ENCODE measurements around the gene CHD9NB. TPM values are rescaled to one million over a fixed set of nuclear protein-coding genes. Genes with fewer than 3 reads are reported as not detected.
A peak's percentile ranks its signal among the peaks of the same experiment; 100 is the strongest.

CHD9NB gene
- total RNA-seq, 1 experiment from 2014 or later, result 0.64 TPM

DNA sequence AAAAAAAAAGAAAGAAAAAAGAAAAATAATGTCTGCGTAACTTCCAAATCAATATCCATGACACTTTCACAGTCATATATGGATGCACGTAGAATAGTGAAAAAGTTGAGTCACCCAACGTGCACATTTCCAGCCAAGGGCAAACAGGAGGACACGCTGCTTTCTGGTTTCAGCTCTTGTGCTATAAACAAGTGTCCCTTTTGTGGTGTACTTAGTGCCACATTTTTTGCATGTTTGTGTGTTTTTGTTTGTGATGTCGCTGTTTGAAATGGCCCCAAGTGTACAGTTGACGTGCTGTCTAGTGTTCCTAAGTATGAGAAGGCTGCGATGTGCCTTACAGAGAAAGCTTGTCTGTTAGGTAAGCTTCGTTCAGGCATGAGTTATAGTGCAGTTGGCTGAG, 5.0 kb upstream of the CHD9NB start:
- ChIA-PET POLR2A (no interaction called here), CTCF (no interaction called here)
- BruUV-seq (replicated peaks), result no TSS peak
- no peaks in the 10 kb centered on the region for H3K9me3 ChIP-seq (ENCODE audit: control insufficient read depth, insufficient read depth, low read depth, low read length)
- H3K27ac ChIP-seq (ENCODE audit: low read length), result no peak overlapping the region
- in situ Hi-C loops (cut with HindIII; ENCODE audit: low pct_unique_long_range_greater_than_20kb, low sequenced_read_pairs) (no loop called here), intact Hi-C loops (cut with micrococcal nuclease; ENCODE audit: unreplicated experiment) (loop anchor here (10.0 kb wide), 2 partner anchors 77 to 227 kb away; no protein-coding TSS in a partner anchor)
- TF ChIP-seq TCF7L2 (IDR thresholded peaks at IDR 0.05; ENCODE audit: low read depth, low read length), result no peak
- TF ChIP-seq REST (IDR thresholded peaks at IDR 0.05; ENCODE audit: insufficient read depth in 1 of 2, low read depth in 2 of 2, low read length in 1 of 2), result no peak
- TF ChIP-seq, protein P1, sequence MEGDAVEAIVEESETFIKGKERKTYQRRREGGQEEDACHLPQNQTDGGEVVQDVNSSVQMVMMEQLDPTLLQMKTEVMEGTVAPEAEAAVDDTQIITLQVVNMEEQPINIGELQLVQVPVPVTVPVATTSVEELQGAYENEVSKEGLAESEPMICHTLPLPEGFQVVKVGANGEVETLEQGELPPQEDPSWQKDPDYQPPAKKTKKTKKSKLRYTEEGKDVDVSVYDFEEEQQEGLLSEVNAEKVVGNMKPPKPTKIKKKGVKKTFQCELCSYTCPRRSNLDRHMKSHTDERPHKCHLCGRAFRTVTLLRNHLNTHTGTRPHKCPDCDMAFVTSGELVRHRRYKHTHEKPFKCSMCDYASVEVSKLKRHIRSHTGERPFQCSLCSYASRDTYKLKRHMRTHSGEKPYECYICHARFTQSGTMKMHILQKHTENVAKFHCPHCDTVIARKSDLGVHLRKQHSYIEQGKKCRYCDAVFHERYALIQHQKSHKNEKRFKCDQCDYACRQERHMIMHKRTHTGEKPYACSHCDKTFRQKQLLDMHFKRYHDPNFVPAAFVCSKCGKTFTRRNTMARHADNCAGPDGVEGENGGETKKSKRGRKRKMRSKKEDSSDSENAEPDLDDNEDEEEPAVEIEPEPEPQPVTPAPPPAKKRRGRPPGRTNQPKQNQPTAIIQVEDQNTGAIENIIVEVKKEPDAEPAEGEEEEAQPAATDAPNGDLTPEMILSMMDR (IDR thresholded peaks at IDR 0.05), result no peak
- TF ChIP-seq SIN3A (IDR thresholded peaks at IDR 0.05; ENCODE audit: borderline replicate concordance, insufficient read depth, low read depth, low read length), result no peak
- TF ChIP-seq POLR2AphosphoS5 (IDR thresholded peaks at IDR 0.05; ENCODE audit: low read depth, low read length), result no peak
- DNase-seq (ENCODE audit: low read depth, low spot score) (no peak), ATAC-seq (no peak)
- H3K27me3 ChIP-seq (ENCODE audit: control insufficient read depth, insufficient read depth, low read length), result no peaks in the 10 kb centered on the region
- no peak overlapping the region for H3K4me3 ChIP-seq (ENCODE audit: low read depth in 2 of 2, low read length in 2 of 2)
- H3K4me1 ChIP-seq (ENCODE audit: control insufficient read depth, insufficient read depth, low read length), result peaks cover 7% of the 10 kb centered on the region; the same call in 1 of the 2 replicates
- H3K36me3 ChIP-seq (ENCODE audit: control insufficient read depth, insufficient read depth, low read length), result no peaks in the 10 kb centered on the region

GRCh38 chr16:53056392-53056881, 3.7 kb upstream of the CHD9NB start:
- peak overlapping the region; percentile 62 to 77; a peak in 3 of 4 replicates for H3K4me3 ChIP-seq (ENCODE audit: low read depth in 2 of 2, low read length in 2 of 2)
- intact Hi-C loops (cut with micrococcal nuclease; ENCODE audit: unreplicated experiment), result loop anchor here (10.0 kb wide), 2 partner anchors 78 to 228 kb away; no protein-coding TSS in a partner anchor
- H3K27ac ChIP-seq (ENCODE audit: low read length), result peak overlapping the region; percentile 90
- H3K9me3 ChIP-seq (ENCODE audit: control insufficient read depth, insufficient read depth, low read depth, low read length), result no peaks in the 10 kb centered on the region
- TF ChIP-seq, protein P1 (IDR thresholded peaks at IDR 0.05), result no peak
- TF ChIP-seq TCF7L2 (IDR thresholded peaks at IDR 0.05; ENCODE audit: low read depth, low read length) (no peak), REST (IDR thresholded peaks at IDR 0.05; ENCODE audit: insufficient read depth in 1 of 2, low read depth in 2 of 2, low read length in 1 of 2) (no peak), SIN3A (IDR thresholded peaks at IDR 0.05; ENCODE audit: borderline replicate concordance, insufficient read depth, low read depth, low read length) (no peak), POLR2AphosphoS5 (IDR thresholded peaks at IDR 0.05; ENCODE audit: low read depth, low read length) (no peak)
- TSS peak; percentile 60 for BruUV-seq (replicated peaks)
- H3K4me1 ChIP-seq (ENCODE audit: control insufficient read depth, insufficient read depth, low read length), result peaks cover 7% of the 10 kb centered on the region; the same call in 1 of the 2 replicates
- in situ Hi-C loops (cut with HindIII; ENCODE audit: low pct_unique_long_range_greater_than_20kb, low sequenced_read_pairs), result no loop called here
- DNase-seq (ENCODE audit: low read depth, low spot score) (no peak), ATAC-seq (no peak)
- H3K36me3 ChIP-seq (ENCODE audit: control insufficient read depth, insufficient read depth, low read length), result no peaks in the 10 kb centered on the region
- ChIA-PET POLR2A (no interaction called here), CTCF (interaction anchor here (0.5 to 0.7 kb wide), 2 partner anchors 160 to 352 kb away, joined by 3 to 4 read pairs; no protein-coding TSS in a partner anchor)
- H3K27me3 ChIP-seq (ENCODE audit: control insufficient read depth, insufficient read depth, low read length), result no peaks in the 10 kb centered on the region
